GM08714 (cell line): ENCODE results near the gene CORO1C.

ENCODE experiments used
- H3K4me3 ChIP-seq: fragments of 200-500 bp; sonication (Bioruptor generic); 2 replicates; pipeline ENCODE4 v1.5.1; 2014; ENCODE audit warnings: mild to moderate bottlenecking, low read length, inconsistent platforms
- ZNF274 ChIP-seq: IDR thresholded peaks from 2 replicates; pipeline ENCODE4 v1.6.1; 2012; ENCODE audit warnings: mild to moderate bottlenecking, low read depth, low read length

The CORO1C gene

DNA sequence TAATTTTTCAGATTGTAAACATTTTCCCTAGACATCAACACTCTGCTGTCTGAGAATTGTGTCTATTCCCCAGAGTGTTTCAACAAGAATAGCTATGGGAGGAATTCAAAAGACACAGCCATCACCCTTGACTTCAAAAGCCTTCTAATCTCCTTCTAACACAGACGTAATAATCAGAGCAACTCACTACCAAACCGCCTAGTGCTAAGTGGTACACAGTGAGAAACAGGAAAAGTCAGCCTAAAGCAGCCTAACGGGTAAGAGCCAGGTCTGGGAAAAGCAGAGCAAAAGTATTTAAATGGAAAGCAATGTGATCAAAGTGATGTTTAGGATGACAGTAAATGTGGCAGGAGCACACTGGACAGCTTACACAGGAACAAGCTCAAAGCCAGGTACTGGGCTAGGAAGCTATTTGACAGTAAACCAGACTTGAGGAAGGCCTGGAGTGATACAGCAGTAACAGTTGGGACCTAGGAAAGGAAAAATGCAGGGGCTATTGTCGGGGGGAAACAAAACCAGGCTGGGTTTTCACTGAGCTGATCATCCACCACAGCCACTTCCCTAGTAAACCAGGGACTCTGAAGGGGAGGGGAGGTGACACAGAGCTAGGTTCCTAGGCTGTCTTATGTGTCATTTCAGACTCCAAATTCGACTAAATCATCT, 29.4 kb downstream of the CORO1C start:
- TF ChIP-seq ZNF274, result no peak
- H3K4me3 ChIP-seq, result peak overlapping the region; percentile 7; the same call in 1 of the 2 replicates

DNA sequence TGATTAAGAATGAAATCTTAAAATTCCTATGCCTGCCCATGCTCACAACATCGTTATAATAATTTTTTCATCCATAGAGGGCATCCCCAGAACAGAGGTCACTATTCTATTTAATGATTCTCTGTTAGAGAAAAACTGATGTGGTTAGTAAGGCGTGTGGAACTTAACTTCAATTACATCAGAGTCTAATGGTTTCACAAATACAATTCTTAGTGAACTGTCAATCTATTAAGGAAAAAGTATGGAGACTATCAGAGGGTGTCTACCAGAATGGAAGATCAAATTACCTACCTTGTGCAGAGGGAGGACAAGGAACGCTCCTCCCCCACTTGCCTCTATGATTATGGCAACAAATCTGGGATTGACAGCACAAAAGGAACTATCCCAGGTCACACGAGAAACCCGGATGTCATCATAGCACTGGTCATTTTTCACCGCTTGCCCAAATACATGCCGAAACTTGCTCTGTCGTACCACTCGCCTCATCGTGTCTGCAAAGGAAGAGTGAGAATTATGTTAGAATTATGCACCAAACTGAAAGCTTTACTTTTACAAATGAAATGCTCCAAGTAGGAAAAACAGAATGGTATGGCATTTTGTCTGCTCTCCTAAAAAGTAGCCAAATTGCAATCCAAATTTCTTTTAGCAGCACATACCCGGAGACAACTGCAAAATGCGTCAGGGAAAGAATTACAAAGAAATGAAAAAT, 30.3 kb downstream of the CORO1C start:
- H3K4me3 ChIP-seq, result no peak overlapping the region
- no peak for TF ChIP-seq ZNF274

DNA sequence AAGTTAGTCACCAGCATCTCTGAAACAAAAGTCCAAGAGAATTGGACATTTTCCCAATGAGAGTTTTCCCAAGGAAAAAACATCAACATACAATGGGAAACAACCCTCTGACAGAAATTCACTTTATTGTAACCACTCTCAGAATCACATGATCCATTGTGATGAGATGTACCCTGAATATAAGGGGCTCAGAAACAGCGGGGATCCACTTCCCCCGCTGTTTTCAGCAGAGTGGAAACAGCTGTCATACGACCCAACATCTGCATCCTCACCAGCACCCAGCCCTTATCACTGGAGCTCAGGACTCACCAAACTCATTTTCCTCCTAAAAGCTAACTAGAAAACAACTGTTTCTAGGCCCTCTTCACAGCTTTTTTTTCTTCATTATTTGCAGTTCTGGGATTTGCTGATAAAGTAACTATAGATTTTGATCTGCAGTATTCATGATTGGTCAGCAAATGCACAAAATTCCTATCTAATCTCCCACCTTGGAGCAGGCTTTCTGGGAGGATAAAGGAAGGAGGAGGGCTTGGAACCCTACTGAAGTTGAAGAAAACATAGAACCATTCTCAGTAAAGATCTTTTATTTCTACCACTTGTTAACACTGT, 31.3 kb downstream of the CORO1C start:
- TF ChIP-seq ZNF274, result no peak
- no peak overlapping the region for H3K4me3 ChIP-seq

DNA sequence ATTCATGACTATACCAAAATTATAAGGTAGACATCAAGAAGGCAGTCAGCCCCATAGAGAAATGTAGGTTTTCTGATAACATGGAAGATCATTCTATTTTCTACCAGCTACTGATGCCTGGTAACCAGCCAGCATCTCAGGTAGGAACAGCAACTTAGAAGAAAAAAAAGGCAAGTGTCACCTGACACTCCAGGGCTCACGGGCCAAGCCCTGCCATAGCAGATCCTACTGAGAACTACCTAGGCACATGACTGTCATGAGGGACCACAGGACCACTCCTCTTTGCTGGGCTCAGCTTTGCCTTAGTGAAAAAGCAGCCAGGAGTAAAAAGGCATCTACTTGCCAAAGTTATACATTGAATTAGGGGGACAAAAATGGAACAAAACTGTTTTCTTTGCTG, 33.4 kb downstream of the CORO1C start:
- H3K4me3 ChIP-seq, result no peak overlapping the region
- no peak for TF ChIP-seq ZNF274

DNA sequence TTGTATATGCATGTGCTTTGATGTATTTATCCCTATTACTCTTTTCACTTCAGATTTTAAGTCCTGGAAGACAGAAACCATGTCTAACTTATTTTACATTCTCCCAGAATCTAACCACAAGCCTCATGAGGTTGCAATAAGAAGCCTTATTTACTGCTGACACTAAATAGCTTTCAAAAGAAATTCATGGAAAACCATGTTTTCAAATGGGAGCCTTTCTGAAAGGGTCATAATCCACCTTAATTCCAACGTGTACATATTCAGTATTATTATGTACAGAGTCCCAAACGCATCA, 34.4 kb downstream of the CORO1C start:
- H3K4me3 ChIP-seq, result no peak overlapping the region
- no peak for TF ChIP-seq ZNF274

DNA sequence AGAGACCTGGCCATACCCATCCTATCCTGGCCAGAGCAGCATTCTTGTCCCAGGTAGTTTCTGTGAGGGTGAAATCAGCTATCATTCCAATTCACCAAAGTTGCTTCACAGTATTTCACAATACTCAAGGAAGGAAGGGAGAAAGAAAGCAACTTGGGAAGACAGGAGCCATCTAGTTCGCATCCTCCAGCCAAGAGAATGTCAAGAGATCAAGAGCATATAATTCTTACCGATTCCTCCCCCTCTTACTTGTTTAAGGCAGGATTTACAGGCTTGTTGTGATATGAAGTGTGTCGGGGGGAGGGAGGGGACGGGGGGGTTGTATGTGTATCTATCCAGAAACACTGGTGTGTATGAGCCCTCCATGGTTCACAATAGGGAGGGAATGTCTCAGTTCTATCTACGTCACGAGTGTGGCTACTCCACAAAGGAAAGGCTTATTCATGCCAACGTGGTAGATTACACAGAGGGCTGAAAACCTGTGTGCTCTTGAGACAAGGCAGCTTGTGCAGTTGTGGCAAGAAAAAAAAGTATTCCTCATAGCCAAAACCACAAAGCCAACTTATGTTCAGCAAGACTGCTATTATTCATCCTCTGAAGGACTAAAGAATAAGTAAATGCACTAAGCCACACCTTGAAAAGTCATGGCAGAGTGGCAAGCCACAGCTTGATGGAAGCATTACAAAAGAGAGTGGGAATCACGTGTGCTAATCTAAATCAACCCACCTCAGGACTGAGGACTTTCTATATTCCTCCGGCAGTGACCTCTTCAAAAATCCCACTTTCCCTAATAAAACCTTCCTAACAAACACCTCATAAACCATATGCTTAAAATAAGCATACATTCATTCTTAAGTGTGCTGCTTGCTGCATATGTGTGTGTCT, 35.0 kb downstream of the CORO1C start:
- no peak for TF ChIP-seq ZNF274
- no peak overlapping the region for H3K4me3 ChIP-seq

DNA sequence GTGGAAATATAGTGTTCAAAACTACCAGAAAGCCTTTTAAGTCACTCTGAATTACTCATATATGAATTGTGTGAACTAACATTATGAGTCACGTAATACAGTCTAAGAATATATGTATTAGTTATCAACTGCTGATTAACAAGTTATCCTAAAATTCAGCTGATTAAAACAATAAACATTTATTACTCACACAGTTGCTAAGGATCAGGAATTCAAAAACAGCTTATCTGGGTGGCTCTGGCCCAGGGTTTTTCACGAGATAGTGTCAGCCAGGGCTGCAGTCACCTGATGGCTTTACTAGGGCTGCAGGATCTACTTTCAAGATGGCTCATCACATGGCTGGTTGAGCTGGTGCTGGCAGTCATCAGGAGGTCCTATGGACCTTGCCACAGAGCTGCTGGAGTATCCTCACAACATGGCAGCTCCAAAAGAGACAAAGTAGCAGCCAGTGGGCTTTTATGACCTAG, 36.5 kb downstream of the CORO1C start:
- TF ChIP-seq ZNF274, result no peak

DNA sequence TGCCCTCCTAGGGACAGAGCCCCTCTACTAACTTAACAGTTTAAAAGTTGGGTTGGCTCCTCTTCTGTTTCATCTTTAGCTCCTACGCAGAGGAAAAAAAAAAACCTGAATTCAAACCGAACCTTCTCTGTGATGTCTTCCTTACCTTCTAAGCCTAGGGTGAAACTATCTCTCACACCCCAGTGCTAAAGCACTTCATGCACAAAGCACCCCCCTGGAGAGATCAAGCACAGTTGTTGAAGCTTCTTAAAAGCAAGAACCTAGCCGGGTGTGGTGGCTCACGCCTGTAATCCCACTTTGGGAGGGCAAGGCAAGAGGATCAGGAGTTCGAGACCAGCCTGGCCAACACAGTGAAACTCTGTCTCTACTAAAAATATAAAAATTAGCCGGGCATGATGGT, 37.6 kb downstream of the CORO1C start:
- no peak overlapping the region for H3K4me3 ChIP-seq
- no peak for TF ChIP-seq ZNF274

More for the DNA sequence above, 36.5 kb downstream of the CORO1C start:
- H3K4me3 ChIP-seq, result no peak overlapping the region

DNA sequence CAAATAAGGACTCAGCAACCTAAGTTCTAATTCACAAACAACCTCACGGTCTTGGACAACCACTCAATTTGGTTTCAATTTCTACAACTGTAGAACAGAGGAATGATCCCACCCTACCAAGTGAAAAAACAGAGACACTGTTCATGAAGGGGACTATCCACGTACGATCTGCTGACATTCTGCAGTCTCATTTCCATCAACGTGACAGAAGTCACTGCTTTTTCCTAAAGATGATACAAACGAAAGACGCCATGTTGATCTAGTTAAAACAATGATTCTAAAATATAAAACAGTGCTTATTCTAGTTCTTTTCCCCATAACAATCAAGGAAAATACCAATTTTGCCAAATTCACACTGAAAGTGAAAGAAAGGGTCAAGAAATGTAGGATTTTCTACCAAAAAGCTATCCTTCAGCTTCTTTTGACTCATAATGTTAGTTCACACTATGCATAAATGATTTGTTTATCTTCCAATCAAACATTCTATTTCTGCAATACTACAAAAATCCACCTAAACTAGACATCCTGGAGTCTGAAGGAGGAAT, 38.1 kb downstream of the CORO1C start:
- H3K4me3 ChIP-seq, result no peak overlapping the region
- TF ChIP-seq ZNF274, result no peak

DNA sequence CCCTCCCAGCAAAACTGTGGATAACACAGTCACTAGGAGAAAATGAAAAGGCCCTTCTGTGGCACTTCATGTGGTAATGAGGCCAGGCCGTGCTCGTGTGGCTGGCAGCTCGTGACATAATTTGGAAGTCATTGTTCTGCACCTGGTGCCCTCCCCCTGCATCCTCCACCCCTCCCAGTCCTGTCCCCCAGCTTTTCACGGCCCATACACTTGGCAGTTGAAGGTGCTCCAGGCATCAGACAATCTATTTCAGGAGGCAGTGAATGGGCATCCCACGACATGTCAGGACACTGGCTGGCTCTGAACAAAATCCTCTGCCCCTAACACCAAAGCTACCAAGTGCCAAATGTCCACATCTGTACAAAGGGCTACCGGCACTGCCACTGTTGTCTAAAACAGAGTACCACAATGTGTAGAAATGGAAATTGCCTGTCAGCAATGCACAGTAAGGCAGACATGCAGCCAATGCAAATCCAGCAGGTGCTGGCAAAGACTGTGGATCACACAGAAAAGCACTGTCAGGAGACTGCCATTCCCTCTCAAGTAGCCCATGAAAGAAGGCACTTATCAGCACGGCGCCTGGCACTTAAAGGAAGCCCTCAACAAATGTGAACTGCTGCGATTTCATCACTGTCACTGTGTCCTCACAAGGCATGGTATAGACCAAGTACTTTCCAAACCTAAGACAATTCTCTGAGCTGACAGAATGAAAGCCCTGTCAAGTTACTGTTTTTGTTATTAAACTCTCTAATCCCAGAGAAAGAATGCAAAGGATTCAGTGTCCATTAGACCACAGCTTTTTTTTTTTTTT, 39.1 kb downstream of the CORO1C start:
- H3K4me3 ChIP-seq, result no peak overlapping the region; the same call in 1 of the 2 replicates
- no peak for TF ChIP-seq ZNF274

DNA sequence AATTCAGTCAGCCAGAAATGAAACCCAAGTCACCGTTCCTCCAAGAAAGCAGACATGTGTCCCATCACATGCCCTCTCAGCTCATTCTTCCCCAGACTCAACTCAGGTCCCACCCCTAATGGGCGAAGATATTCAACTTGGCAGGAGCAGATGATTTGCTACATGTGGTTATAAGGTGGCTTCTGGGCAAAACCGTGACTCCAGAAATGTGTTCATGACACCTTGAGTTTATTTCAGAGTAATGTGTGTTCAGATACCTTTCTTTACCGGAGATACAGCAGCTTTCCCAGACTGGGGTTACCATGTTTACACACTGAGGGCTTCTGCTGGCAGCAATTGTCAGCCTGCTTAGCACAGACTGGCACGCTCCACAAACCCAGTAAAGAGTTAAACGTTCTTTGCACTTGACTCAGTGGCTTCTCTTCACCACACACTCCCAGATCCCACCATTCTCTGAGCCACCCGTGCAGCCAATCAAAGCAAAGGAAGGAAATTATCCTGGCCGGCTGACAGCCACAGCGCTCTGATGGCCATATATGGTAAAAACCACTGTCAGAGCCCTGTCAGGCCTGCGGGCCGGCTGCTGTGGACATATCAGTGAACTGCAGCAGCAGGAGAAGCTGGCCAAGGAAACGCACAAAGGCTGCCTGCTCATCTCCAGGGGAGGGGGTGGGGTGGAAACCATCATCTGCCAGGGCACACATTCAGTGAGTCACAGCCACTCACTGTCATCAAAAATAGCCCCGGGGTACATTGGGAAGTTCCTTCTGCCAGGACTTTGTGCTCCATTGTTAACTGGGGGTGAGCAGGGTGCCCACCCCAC, 39.9 kb downstream of the CORO1C start:
- TF ChIP-seq ZNF274, result no peak
- H3K4me3 ChIP-seq, result peak overlapping the region; percentile 34; the same call in 1 of the 2 replicates

DNA sequence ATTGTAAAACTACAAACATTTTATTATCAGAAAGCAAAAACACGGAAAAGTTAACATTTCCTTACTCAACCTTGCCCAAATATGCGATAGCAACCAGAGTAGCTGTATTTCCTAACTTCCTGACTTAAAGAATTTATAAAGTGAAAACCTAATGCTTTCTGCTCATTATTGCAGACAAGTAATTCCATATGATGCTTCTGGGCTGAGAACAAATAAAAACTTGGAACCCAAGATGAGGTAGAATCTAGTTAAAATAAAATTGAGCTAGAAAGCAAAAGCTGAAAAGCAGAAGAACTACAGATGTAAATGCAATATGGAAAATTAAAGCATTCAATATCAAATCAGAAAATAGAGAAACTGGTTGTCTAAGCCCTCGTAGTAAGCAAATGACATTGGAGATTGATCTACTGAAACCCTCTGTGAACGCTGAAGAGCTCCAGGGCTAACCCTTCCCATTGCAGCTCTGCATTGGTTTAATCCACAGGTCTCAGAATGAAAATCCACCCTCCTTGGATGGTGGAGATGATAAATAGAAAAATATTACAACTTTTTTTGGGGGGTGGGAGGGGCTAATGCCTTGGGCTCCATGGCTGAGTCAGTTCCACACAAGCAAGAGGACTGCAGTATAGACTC, 40.7 kb downstream of the CORO1C start:
- H3K4me3 ChIP-seq, result peak overlapping the region; percentile 34; the same call in 1 of the 2 replicates
- TF ChIP-seq ZNF274, result no peak
